Measurements from ENCODE around the gene RASAL2. TPM values are rescaled to one million over a fixed set of nuclear protein-coding genes. Genes with fewer than 3 reads are reported as not detected.

RASAL2 gene
- total and polyA plus RNA-seq, 2 of the 4 experiments (the other 2 are of a cell fraction): 13.1 to 20.6 TPM

- peaks cover 12% of the 10 kb centered on the region for H3K9me1 ChIP-seq (ENCODE audit: insufficient read depth, low read length)
- H2AK5ac ChIP-seq (ENCODE audit: low read depth, low read length): no peak overlapping the region
- no peak for DNase-seq
- intact Hi-C loops (cut with micrococcal nuclease) (no loop called here), in situ Hi-C loops (cut with MboI; ENCODE audit: low sequenced_read_pairs) (no loop called here), dilution Hi-C loops (cut with HindIII; ENCODE audit: low sequenced_read_pairs, unreplicated experiment) (no loop called here)
- POLR2A ChIA-PET (ENCODE audit: unreplicated experiment): no interaction called here
- no peak overlapping the region for H3K4me2 ChIP-seq (ENCODE audit: low read depth, low read length)
- no peak overlapping the region for H3K56ac ChIP-seq (ENCODE audit: extremely low read depth, insufficient read depth, low read length)
- H3K27me3 ChIP-seq (ENCODE audit: control insufficient read depth, insufficient read depth, low read length): no peaks in the 10 kb centered on the region
- no peaks in the 10 kb centered on the region for H3K36me3 ChIP-seq (ENCODE audit: control insufficient read depth, insufficient read depth, low read length)
- no peak overlapping the region for H4K5ac ChIP-seq (ENCODE audit: low read depth, low read length)
- no peak overlapping the region for H2BK120ac ChIP-seq (ENCODE audit: low read depth, low read length)
- no peaks in the 10 kb centered on the region for H3K79me1 ChIP-seq (ENCODE audit: low read depth in 1 of 2, low read length in 2 of 2)
- no peak overlapping the region for H3K23ac ChIP-seq (ENCODE audit: low read depth, low read length)
- no peak overlapping the region for H2BK5ac ChIP-seq (ENCODE audit: low read depth, low read length, poor library complexity, severe bottlenecking)
- no peak overlapping the region for H2BK20ac ChIP-seq (ENCODE audit: low read depth, low read length)
- H4K8ac ChIP-seq (ENCODE audit: low read depth in 2 of 2, low read length in 2 of 2): no peak overlapping the region
- no peak overlapping the region for H3K9ac ChIP-seq (ENCODE audit: low read depth, low read length)
- H4K91ac ChIP-seq (ENCODE audit: insufficient read depth, low read depth, low read length): no peak overlapping the region
- H3K4me3 ChIP-seq (ENCODE audit: insufficient read depth, low read depth, low read length): no peak overlapping the region
- no peak overlapping the region for H3K14ac ChIP-seq (replicated peaks; ENCODE audit: low read depth, low read length)
- peaks cover 6% of the 10 kb centered on the region; the same call in 1 of the 2 replicates for H3K4me1 ChIP-seq (ENCODE audit: control insufficient read depth, insufficient read depth, low read length)
- CTCF ChIA-PET: interaction anchor here (1.8 to 2.3 kb wide), 2 partner anchors 10 to 12 kb away, joined by 4 to 6 read pairs; no protein-coding TSS in a partner anchor
- H4K20me1 ChIP-seq (ENCODE audit: insufficient read depth, low read length): no peaks in the 10 kb centered on the region
- no peak overlapping the region for H3K27ac ChIP-seq (ENCODE audit: insufficient read depth, low read length)
- BruUV-seq (replicated peaks): no TSS peak
- H2AFZ ChIP-seq (replicated peaks; ENCODE audit: low read length, poor library complexity): no peak overlapping the region
- TF ChIP-seq BHLHE40 (IDR thresholded peaks at IDR 0.05; ENCODE audit: low read depth, low read length) (no peak), MXI1 (IDR thresholded peaks at IDR 0.05; ENCODE audit: borderline replicate concordance, low read depth, low read length) (no peak), SMC3 (IDR thresholded peaks at IDR 0.05; ENCODE audit: low read depth, low read length) (no peak), RCOR1 (IDR thresholded peaks at IDR 0.05; ENCODE audit: insufficient replicate concordance, low read length) (no peak), CHD1 (IDR thresholded peaks at IDR 0.05; ENCODE audit: low read depth, low read length) (no peak), MAZ (IDR thresholded peaks at IDR 0.05; ENCODE audit: borderline replicate concordance, low read depth, low read length) (no peak), USF2 (IDR thresholded peaks at IDR 0.05; ENCODE audit: low read depth, low read length) (no peak), ELK1 (IDR thresholded peaks at IDR 0.05; ENCODE audit: borderline replicate concordance, low read depth, low read length) (no peak), MAFK (IDR thresholded peaks at IDR 0.05; ENCODE audit: low read depth, low read length) (no peak)
- no peak overlapping the region for H2AK9ac ChIP-seq (replicated peaks; ENCODE audit: low read depth, low read length, poor library complexity)
- no peaks in the 10 kb centered on the region for H3K9me3 ChIP-seq (ENCODE audit: control insufficient read depth, insufficient read depth, low read length)
- H3K18ac ChIP-seq (ENCODE audit: low read depth, low read length): no peak overlapping the region
- WGBS, 2 experiments (ENCODE audit: extremely low coverage in 2 of 2, insufficient read length in 1 of 2): no CpG with 5 or more reads among the region's 3 CpGs
- H3K4ac ChIP-seq (ENCODE audit: low read depth, low read length): no peak overlapping the region
- H2BK15ac ChIP-seq (ENCODE audit: low read depth, low read length): no peak overlapping the region
- no peak for ATAC-seq (ENCODE audit: low read depth)
Observed at GRCh38 chr1:178051071-178051470, 42.8 kb upstream of the RASAL2 start.
